ENCODE measurements around the gene PACS1. TPM values are rescaled to one million over a fixed set of nuclear protein-coding genes. Genes with fewer than 3 reads are reported as not detected.
"Not testable (repeated sequence)": the region's sequence is repeated elsewhere in the genome, so short reads cannot be mapped to it uniquely, and the experiment has no call there.

The PACS1 gene
- total RNA-seq, 1 donor from 2014 or later = 13.6 TPM

DNA sequence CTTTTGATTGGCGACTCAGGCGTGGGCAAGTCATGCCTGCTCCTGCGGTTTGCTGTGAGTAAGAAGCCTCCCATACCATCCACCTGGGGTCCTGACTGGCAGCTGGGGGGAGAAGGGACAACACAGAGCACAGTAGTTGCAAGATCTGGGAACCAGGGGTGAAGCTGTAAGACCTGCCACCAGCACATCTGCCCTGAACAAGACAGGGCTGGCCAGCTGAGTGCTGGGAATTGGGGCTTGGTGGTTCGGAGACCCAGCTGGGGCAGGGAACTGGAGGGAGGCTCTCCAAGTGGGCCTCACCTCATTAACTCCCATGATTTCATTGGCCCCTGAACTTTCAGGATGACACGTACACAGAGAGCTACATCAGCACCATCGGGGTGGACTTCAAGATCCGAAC is 201.7 kb downstream of the PACS1 start:
- H3K9ac ChIP-seq (ENCODE audit: low read depth in 1 of 3, low read length in 3 of 3) = peak overlapping the region in 1 of 3 donors; percentile 16
- peaks cover 44 to 54% (median 47%) of the 10 kb centered on the region in 3 donors for H3K36me3 ChIP-seq (ENCODE audit: control insufficient read depth in 3 of 3, insufficient read depth in 3 of 3, low read length in 3 of 3)

DNA sequence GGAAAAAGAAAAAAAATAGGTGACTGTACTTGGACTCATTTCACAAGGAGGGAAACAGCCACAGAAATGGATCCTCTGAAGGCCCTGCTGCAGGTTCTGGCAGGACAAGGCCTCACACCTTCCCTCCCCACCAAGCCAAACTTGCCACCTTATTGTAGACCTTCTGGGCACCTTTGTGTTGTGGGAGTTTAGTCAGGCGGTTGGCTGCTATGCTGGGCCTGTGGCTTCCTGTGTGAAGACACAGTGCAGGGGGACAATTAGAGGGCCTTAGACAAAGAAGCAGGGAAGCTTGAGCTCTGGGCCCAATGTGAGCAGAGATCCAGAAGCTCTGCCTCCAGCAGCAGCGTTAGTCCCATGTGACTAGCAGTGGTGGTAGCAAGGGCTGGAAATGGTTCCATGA is 202.5 kb downstream of the PACS1 start:
- Histone ChIP-seq H3K9me3 (ENCODE audit: control insufficient read depth in 3 of 3, low read length in 3 of 3) (no peaks in the 10 kb centered on the region), H3K9ac (ENCODE audit: low read depth in 1 of 3, low read length in 3 of 3) (no peak overlapping the region), H3K4me3 (ENCODE audit: low read length in 3 of 3) (no peak overlapping the region), H3K36me3 (ENCODE audit: control insufficient read depth in 3 of 3, insufficient read depth in 3 of 3, low read length in 3 of 3) (peaks cover 44 to 54% (median 48%) of the 10 kb centered on the region in 3 donors), H3K27me3 (ENCODE audit: control insufficient read depth in 3 of 3, insufficient read depth in 3 of 3, low read length in 3 of 3) (no peaks in the 10 kb centered on the region), H3K27ac (ENCODE audit: low read depth, low read length) (no peak overlapping the region), H3K4me1 (ENCODE audit: control insufficient read depth in 3 of 3, insufficient read depth in 3 of 3, low read length in 3 of 3) (peaks cover 19 to 33% (median 24%) of the 10 kb centered on the region in 3 donors)

More for the DNA sequence above, 201.7 kb downstream of the PACS1 start:
- Histone ChIP-seq H3K4me1 (ENCODE audit: control insufficient read depth in 3 of 3, insufficient read depth in 3 of 3, low read length in 3 of 3) (peaks cover 20 to 36% (median 26%) of the 10 kb centered on the region in 3 donors), H3K4me3 (ENCODE audit: low read length in 3 of 3) (no peak overlapping the region), H3K27me3 (ENCODE audit: control insufficient read depth in 3 of 3, insufficient read depth in 3 of 3, low read length in 3 of 3) (no peaks in the 10 kb centered on the region), H3K9me3 (ENCODE audit: control insufficient read depth in 3 of 3, low read length in 3 of 3) (no peaks in the 10 kb centered on the region), H3K27ac (ENCODE audit: low read depth, low read length) (no peak overlapping the region)

DNA sequence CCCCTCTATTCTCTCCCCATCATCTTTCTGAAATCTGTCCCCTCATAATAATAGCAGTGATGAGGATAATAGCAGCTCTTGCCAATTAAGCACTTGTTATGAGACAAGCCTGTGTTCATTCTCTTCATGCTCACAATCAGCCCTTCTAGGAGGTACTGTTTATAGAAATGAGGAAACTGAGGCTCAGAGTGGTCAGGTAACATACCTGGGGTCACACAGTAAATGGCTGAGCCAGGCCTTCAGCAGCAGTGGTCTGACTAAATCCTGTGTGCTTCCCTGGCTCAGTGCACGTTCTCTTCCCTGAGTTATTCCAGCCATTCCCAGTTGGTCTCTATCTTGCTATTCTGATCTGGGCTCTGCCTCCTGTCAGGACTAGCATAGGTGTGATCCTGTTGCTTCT is 204.1 kb downstream of the PACS1 start:
- H3K9me3 ChIP-seq (ENCODE audit: control insufficient read depth in 3 of 3, low read length in 3 of 3) = no peaks in the 10 kb centered on the region
- peaks cover 0 to 2% (median 0%) of the 10 kb centered on the region in 3 donors for H3K27me3 ChIP-seq (ENCODE audit: control insufficient read depth in 3 of 3, insufficient read depth in 3 of 3, low read length in 3 of 3)
- H3K27ac ChIP-seq (ENCODE audit: low read depth, low read length) = no peak overlapping the region
- peaks cover 44 to 54% (median 48%) of the 10 kb centered on the region in 3 donors for H3K36me3 ChIP-seq (ENCODE audit: control insufficient read depth in 3 of 3, insufficient read depth in 3 of 3, low read length in 3 of 3)
- no peak overlapping the region for H3K9ac ChIP-seq (ENCODE audit: low read depth in 1 of 3, low read length in 3 of 3)
- H3K4me1 ChIP-seq (ENCODE audit: control insufficient read depth in 3 of 3, insufficient read depth in 3 of 3, low read length in 3 of 3) = peaks cover 20 to 25% (median 20%) of the 10 kb centered on the region in 3 donors
- no peak overlapping the region for H3K4me3 ChIP-seq (ENCODE audit: low read length in 3 of 3)

DNA sequence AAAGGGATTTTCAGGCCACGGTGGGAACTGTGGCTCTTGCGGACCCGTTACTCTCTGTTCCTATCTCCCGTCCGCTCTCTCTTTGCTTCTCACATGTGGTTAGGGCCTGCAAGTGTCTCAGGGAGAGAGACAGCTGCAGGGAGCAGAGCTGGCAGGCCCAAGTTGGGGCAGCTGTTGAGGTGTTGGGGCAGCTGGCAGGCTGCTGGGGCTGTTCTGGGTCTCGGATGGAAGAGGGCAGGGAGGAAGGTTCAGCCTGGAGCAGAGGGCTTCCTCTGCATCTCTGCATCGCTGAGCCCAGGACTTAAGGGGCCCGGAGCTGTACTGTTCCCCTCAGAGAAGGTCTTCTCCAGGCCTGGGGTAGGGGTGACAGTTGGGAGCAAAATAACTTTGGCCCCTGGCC is 205.3 kb downstream of the PACS1 start:
- H3K36me3 ChIP-seq (ENCODE audit: control insufficient read depth in 3 of 3, insufficient read depth in 3 of 3, low read length in 3 of 3) = peaks cover 44 to 54% (median 48%) of the 10 kb centered on the region in 3 donors
- peaks cover 10 to 13% (median 10%) of the 10 kb centered on the region in 3 donors for H3K4me1 ChIP-seq (ENCODE audit: control insufficient read depth in 3 of 3, insufficient read depth in 3 of 3, low read length in 3 of 3)
- H3K27ac ChIP-seq (ENCODE audit: low read depth, low read length) = no peak overlapping the region
- no peak overlapping the region for H3K9ac ChIP-seq (ENCODE audit: low read depth in 1 of 3, low read length in 3 of 3)
- H3K27me3 ChIP-seq (ENCODE audit: control insufficient read depth in 3 of 3, insufficient read depth in 3 of 3, low read length in 3 of 3) = peaks cover 3 to 13% (median 8%) of the 10 kb centered on the region in 3 donors
- no peaks in the 10 kb centered on the region for H3K9me3 ChIP-seq (ENCODE audit: control insufficient read depth in 3 of 3, low read length in 3 of 3)
- no peak overlapping the region for H3K4me3 ChIP-seq (ENCODE audit: low read length in 3 of 3)

GRCh38 chr11:66275984-66276612 is 206.0 kb downstream of the PACS1 start:
- Histone ChIP-seq H3K27ac (ENCODE audit: low read depth, low read length) (no peak overlapping the region), H3K9ac (ENCODE audit: low read depth in 1 of 3, low read length in 3 of 3) (no peak overlapping the region), H3K4me1 (ENCODE audit: control insufficient read depth in 3 of 3, insufficient read depth in 3 of 3, low read length in 3 of 3) (peaks cover 4 to 8% (median 8%) of the 10 kb centered on the region in 3 donors), H3K36me3 (ENCODE audit: control insufficient read depth in 3 of 3, insufficient read depth in 3 of 3, low read length in 3 of 3) (peaks cover 41 to 49% (median 48%) of the 10 kb centered on the region in 3 donors), H3K27me3 (ENCODE audit: control insufficient read depth in 3 of 3, insufficient read depth in 3 of 3, low read length in 3 of 3) (peaks cover 3 to 18% (median 8%) of the 10 kb centered on the region in 3 donors), H3K4me3 (ENCODE audit: low read length in 3 of 3) (no peak overlapping the region), H3K9me3 (ENCODE audit: control insufficient read depth in 3 of 3, low read length in 3 of 3) (no peaks in the 10 kb centered on the region)

GRCh38 chr11:66276619-66277018 is 206.5 kb downstream of the PACS1 start:
- H3K4me3 ChIP-seq (ENCODE audit: low read length in 3 of 3); H3K9me3 ChIP-seq (ENCODE audit: control insufficient read depth in 3 of 3, low read length in 3 of 3); H3K27ac ChIP-seq (ENCODE audit: low read depth, low read length); H3K9ac ChIP-seq (ENCODE audit: low read depth in 1 of 3, low read length in 3 of 3); H3K4me1 ChIP-seq (ENCODE audit: control insufficient read depth in 3 of 3, insufficient read depth in 3 of 3, low read length in 3 of 3): not testable (repeated sequence)
- Histone ChIP-seq H3K27me3 (ENCODE audit: control insufficient read depth in 3 of 3, insufficient read depth in 3 of 3, low read length in 3 of 3) (peaks cover 3 to 21% (median 8%) of the 10 kb centered on the region in 3 donors), H3K36me3 (ENCODE audit: control insufficient read depth in 3 of 3, insufficient read depth in 3 of 3, low read length in 3 of 3) (peaks cover 40 to 47% (median 46%) of the 10 kb centered on the region in 3 donors)

GRCh38 chr11:66277064-66277463 is 207.0 kb downstream of the PACS1 start:
- not testable (repeated sequence) for H3K4me3 ChIP-seq (ENCODE audit: low read length in 3 of 3); H3K27ac ChIP-seq (ENCODE audit: low read depth, low read length); H3K4me1 ChIP-seq (ENCODE audit: control insufficient read depth in 3 of 3, insufficient read depth in 3 of 3, low read length in 3 of 3)

GRCh38 chr11:66277471-66278362 is 207.6 kb downstream of the PACS1 start, which contains the start of gene CNIH2:
CNIH2 (plus strand) TSS chr11:66278175; CDS start chr11:66278457, 282 bp downstream.
- peaks cover 7 to 10% (median 9%) of the 10 kb centered on the region in 3 donors for H3K4me1 ChIP-seq (ENCODE audit: control insufficient read depth in 3 of 3, insufficient read depth in 3 of 3, low read length in 3 of 3)
- H3K9me3 ChIP-seq (ENCODE audit: control insufficient read depth in 3 of 3, low read length in 3 of 3) = no peaks in the 10 kb centered on the region
- H3K4me3 ChIP-seq (ENCODE audit: low read length in 3 of 3) = no peak within 1 kb of the TSS
- H3K9ac ChIP-seq (ENCODE audit: low read depth in 1 of 3, low read length in 3 of 3) = peak within 1 kb of the TSS in 1 of 3 donors; percentile 57
- no peak within 1 kb of the TSS for H3K27ac ChIP-seq (ENCODE audit: low read depth, low read length)
- H3K27me3 ChIP-seq (ENCODE audit: control insufficient read depth in 3 of 3, insufficient read depth in 3 of 3, low read length in 3 of 3) = peaks cover 3 to 25% (median 8%) of the 10 kb centered on the region in 3 donors
- H3K36me3 ChIP-seq (ENCODE audit: control insufficient read depth in 3 of 3, insufficient read depth in 3 of 3, low read length in 3 of 3) = peaks cover 29 to 36% (median 35%) of the 10 kb centered on the region in 3 donors

More at GRCh38 chr11:66277064-66277463, 207.0 kb downstream of the PACS1 start:
- H3K9ac ChIP-seq (ENCODE audit: low read depth in 1 of 3, low read length in 3 of 3); H3K9me3 ChIP-seq (ENCODE audit: control insufficient read depth in 3 of 3, low read length in 3 of 3): not testable (repeated sequence)
- Histone ChIP-seq H3K36me3 (ENCODE audit: control insufficient read depth in 3 of 3, insufficient read depth in 3 of 3, low read length in 3 of 3) (peaks cover 35 to 42% (median 42%) of the 10 kb centered on the region in 3 donors), H3K27me3 (ENCODE audit: control insufficient read depth in 3 of 3, insufficient read depth in 3 of 3, low read length in 3 of 3) (peaks cover 3 to 23% (median 8%) of the 10 kb centered on the region in 3 donors)

- Histone ChIP-seq H3K27me3 (ENCODE audit: control insufficient read depth in 3 of 3, insufficient read depth in 3 of 3, low read length in 3 of 3) (peaks cover 3 to 27% (median 8%) of the 10 kb centered on the region in 3 donors), H3K27ac (ENCODE audit: low read depth, low read length) (no peak overlapping the region), H3K36me3 (ENCODE audit: control insufficient read depth in 3 of 3, insufficient read depth in 3 of 3, low read length in 3 of 3) (peaks cover 20 to 30% (median 28%) of the 10 kb centered on the region in 3 donors), H3K9ac (ENCODE audit: low read depth in 1 of 3, low read length in 3 of 3) (no peak overlapping the region), H3K4me3 (ENCODE audit: low read length in 3 of 3) (no peak overlapping the region), H3K9me3 (ENCODE audit: control insufficient read depth in 3 of 3, low read length in 3 of 3) (no peaks in the 10 kb centered on the region), H3K4me1 (ENCODE audit: control insufficient read depth in 3 of 3, insufficient read depth in 3 of 3, low read length in 3 of 3) (peaks cover 9 to 11% (median 11%) of the 10 kb centered on the region in 3 donors)
These were observed 208.5 kb downstream of the PACS1 start for GRCh38 chr11:66278363-66279091.
